ENCODE results near the gene CD48. TPM values are rescaled to one million over a fixed set of nuclear protein-coding genes. Genes with fewer than 3 reads are reported as not detected.

The CD48 gene
- not detected in 2 replicates for total RNA-seq (2014; rRNA removed; shearing (Covaris generic))

- H3K4me3 ChIP-seq: no peak within 1 kb of the TSS
- H3K27ac ChIP-seq: no peak within 1 kb of the TSS
- 0 out of 2 replicates have a peak, but pooled peaks cover under 1% of the 10 kb centered on the region for H3K27me3 ChIP-seq
- no peaks in the 10 kb centered on the region for H3K4me1 ChIP-seq
- no peaks in the 10 kb centered on the region for H3K36me3 ChIP-seq
- no peaks in the 10 kb centered on the region for H3K9me3 ChIP-seq (replicated peaks)
- no peak for DNase-seq
Observed at GRCh38 chr1:160711602-160712311, at the start of gene CD48. Gene CD48 (minus strand): TSS chr1:160711822. CDS start chr1:160711763, 59 bp downstream.

DNA sequence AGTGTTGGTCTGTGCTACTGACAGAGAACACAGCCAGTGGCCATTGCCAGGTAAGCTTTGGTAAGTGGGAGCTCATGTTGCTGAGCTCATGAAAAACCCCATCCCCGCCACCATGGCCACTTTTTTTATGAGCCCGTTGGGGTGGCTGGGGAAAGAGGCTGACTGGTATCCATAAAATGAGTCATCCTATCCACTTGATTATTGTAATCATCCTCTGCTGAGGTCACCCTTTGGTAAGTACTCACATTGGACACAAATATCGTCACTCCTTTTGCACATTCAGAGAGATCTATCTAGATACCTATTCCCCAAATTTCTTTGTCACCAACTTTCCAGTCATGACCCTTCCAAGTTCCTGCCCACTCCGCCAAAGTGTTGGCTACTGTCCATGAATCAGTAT lies 49.4 kb upstream of the CD48 start:
- DNase-seq: no peak

GRCh38 chr1:160759740-160760139 lies 48.1 kb upstream of the CD48 start:
- Histone ChIP-seq H3K36me3 (no peaks in the 10 kb centered on the region), H3K27me3 (no peaks in the 10 kb centered on the region), H3K4me1 (no peaks in the 10 kb centered on the region), H3K4me3 (no peak overlapping the region), H3K27ac (no peak overlapping the region), H3K9me3 (replicated peaks) (no peaks in the 10 kb centered on the region)
- no peak for DNase-seq

More for the DNA sequence above, 49.4 kb upstream of the CD48 start:
- H3K4me1 ChIP-seq: no peaks in the 10 kb centered on the region
- no peaks in the 10 kb centered on the region for H3K27me3 ChIP-seq
- no peak overlapping the region for H3K27ac ChIP-seq
- H3K4me3 ChIP-seq: no peak overlapping the region
- no peaks in the 10 kb centered on the region for H3K9me3 ChIP-seq (replicated peaks)
- H3K36me3 ChIP-seq: no peaks in the 10 kb centered on the region

- Histone ChIP-seq H3K4me3 (no peak overlapping the region), H3K9me3 (replicated peaks) (no peaks in the 10 kb centered on the region), H3K4me1 (no peaks in the 10 kb centered on the region), H3K27ac (no peak overlapping the region), H3K27me3 (no peaks in the 10 kb centered on the region), H3K36me3 (no peaks in the 10 kb centered on the region)
- DNase-seq: no peak
Observed at GRCh38 chr1:160758521-160758920, 46.9 kb upstream of the CD48 start.

DNA sequence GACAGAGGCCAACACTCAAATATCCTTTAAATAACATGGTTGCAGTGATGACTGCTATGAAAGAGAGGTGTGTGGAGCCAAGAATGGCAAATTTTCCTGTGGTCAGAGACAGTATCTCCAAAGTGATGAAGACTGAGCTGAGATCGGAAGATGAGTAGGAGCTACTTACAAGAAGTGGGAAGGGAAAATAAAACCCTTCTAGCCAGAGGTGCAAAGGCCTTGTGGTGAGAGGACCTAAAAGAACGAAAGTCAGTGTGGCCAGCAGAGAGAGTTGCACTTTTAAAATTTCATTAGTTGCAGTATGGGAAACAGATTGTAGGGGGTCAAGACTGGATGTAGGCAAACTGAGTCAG lies 45.2 kb upstream of the CD48 start:
- no peak for DNase-seq
- Histone ChIP-seq H3K4me3 (no peak overlapping the region), H3K27ac (no peak overlapping the region), H3K4me1 (no peaks in the 10 kb centered on the region), H3K9me3 (replicated peaks) (no peaks in the 10 kb centered on the region), H3K36me3 (no peaks in the 10 kb centered on the region), H3K27me3 (no peaks in the 10 kb centered on the region)

GRCh38 chr1:160755911-160756848 lies 44.6 kb upstream of the CD48 start:
- H3K9me3 ChIP-seq (replicated peaks): no peaks in the 10 kb centered on the region
- no peak for DNase-seq
- H3K4me3 ChIP-seq: no peak overlapping the region
- H3K27me3 ChIP-seq: no peaks in the 10 kb centered on the region
- H3K4me1 ChIP-seq: no peaks in the 10 kb centered on the region
- H3K36me3 ChIP-seq: no peaks in the 10 kb centered on the region
- no peak overlapping the region for H3K27ac ChIP-seq

- Histone ChIP-seq H3K27ac (no peak overlapping the region), H3K36me3 (no peaks in the 10 kb centered on the region), H3K9me3 (replicated peaks) (no peaks in the 10 kb centered on the region), H3K27me3 (no peaks in the 10 kb centered on the region), H3K4me3 (no peak overlapping the region), H3K4me1 (no peaks in the 10 kb centered on the region)
- no peak for DNase-seq
Observed at GRCh38 chr1:160755461-160755860, 43.8 kb upstream of the CD48 start.

DNA sequence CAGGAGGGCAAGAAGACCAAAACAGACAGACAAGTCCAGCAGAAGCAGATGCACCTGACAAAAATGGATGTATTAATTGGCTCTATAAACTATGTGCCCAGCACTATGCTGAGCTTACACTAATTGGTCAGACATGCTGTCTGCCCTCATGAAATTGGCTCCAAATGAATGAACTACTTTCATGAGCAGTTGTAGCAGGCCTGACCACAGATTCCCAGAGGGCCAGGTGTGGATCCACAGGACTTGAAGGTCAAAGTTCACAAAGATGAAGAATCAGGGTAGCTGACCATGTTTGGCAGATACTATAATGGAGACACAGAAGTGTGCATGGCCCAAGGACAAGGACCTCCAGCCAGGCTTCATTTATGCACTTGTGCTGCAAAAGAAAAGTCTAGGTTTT lies 42.0 kb upstream of the CD48 start:
- Histone ChIP-seq H3K27ac (no peak overlapping the region), H3K4me3 (no peak overlapping the region), H3K27me3 (no peaks in the 10 kb centered on the region), H3K9me3 (replicated peaks) (no peaks in the 10 kb centered on the region), H3K36me3 (no peaks in the 10 kb centered on the region), H3K4me1 (no peaks in the 10 kb centered on the region)
- DNase-seq: no peak

GRCh38 chr1:160752924-160753323 lies 41.3 kb upstream of the CD48 start:
- no peaks in the 10 kb centered on the region for H3K9me3 ChIP-seq (replicated peaks)
- no peak overlapping the region for H3K27ac ChIP-seq
- no peaks in the 10 kb centered on the region for H3K27me3 ChIP-seq
- H3K36me3 ChIP-seq: no peaks in the 10 kb centered on the region
- no peak for DNase-seq
- H3K4me3 ChIP-seq: no peak overlapping the region
- H3K4me1 ChIP-seq: no peaks in the 10 kb centered on the region

DNA sequence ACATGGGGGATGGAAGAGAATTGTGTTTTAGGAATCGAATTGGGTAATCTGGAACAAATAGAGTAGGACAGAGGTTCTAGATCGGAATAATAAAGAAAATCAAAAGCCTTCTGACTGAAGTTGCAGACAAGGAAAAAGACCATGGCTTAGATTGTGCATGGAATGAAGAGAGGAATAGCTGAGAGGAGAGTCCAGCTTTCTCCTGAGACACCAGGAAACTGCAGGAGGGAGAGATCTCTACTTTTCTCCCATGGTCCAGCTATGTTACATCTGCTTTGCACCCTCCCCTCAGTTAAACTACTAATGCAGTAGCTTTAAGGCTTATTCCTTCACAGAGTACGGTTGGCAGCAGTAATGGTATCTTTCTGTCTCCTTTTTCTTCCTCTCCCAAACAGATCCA lies 40.8 kb upstream of the CD48 start:
- H3K9me3 ChIP-seq (replicated peaks): no peaks in the 10 kb centered on the region
- H3K27me3 ChIP-seq: no peaks in the 10 kb centered on the region
- H3K27ac ChIP-seq: no peak overlapping the region
- no peaks in the 10 kb centered on the region for H3K36me3 ChIP-seq
- no peak for DNase-seq
- H3K4me1 ChIP-seq: no peaks in the 10 kb centered on the region
- no peak overlapping the region for H3K4me3 ChIP-seq

DNA sequence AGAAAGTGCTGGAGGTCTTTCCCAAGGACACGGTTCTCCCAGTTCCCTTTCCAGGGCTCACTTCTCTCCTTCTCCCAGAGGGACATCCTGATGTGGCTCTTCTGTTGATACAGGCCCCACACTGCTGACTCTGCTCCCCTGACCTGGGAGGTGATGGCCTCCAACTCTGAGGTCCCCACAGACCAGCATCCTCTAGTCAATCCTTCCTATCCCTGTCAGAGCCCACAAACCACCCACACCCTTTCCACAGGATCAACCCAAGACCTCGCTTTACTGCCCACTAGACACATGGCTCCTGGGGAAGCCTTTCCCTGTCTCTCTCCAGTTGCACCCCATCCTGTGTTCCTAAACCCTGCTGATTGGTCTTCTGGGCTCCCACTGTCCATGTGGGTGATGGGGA lies 39.0 kb upstream of the CD48 start:
- H3K27ac ChIP-seq: no peak overlapping the region
- no peaks in the 10 kb centered on the region for H3K4me1 ChIP-seq
- DNase-seq: no peak
- H3K9me3 ChIP-seq (replicated peaks): no peaks in the 10 kb centered on the region
- H3K27me3 ChIP-seq: no peaks in the 10 kb centered on the region
- H3K4me3 ChIP-seq: no peak overlapping the region
- no peaks in the 10 kb centered on the region for H3K36me3 ChIP-seq

DNA sequence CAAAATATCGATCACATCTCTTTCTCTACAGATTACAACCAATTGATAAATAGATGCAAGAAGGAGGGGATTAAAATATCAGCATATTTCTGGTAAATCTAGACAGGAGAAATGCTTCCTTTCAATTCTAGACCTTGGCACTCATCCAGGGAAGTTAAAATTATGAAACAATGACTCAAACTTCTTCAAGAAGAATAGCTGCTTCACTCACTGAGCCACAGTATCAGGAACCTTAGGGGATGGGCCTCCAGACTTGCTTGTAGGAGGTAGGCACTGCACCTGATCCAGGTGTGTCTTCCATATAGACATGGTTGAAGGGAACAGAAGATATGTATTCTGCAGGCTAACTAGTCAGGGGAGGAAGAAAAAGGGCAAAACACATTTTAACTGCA lies 37.3 kb upstream of the CD48 start:
- Histone ChIP-seq H3K27ac (no peak overlapping the region), H3K4me1 (0 out of 2 replicates have a peak, but pooled peaks cover 3% of the 10 kb centered on the region), H3K36me3 (no peaks in the 10 kb centered on the region), H3K9me3 (replicated peaks) (no peaks in the 10 kb centered on the region), H3K27me3 (no peaks in the 10 kb centered on the region), H3K4me3 (no peak overlapping the region)
- DNase-seq: no peak

GRCh38 chr1:160748181-160748877 lies 36.7 kb upstream of the CD48 start:
- Histone ChIP-seq H3K4me3 (no peak overlapping the region), H3K4me1 (peaks cover 6% of the 10 kb centered on the region; the same call in 1 of the 2 replicates), H3K9me3 (replicated peaks) (no peaks in the 10 kb centered on the region), H3K27me3 (no peaks in the 10 kb centered on the region), H3K36me3 (no peaks in the 10 kb centered on the region), H3K27ac (no peak overlapping the region)
- DNase-seq: peak in 1 of 2 experiments; percentile 6

DNA sequence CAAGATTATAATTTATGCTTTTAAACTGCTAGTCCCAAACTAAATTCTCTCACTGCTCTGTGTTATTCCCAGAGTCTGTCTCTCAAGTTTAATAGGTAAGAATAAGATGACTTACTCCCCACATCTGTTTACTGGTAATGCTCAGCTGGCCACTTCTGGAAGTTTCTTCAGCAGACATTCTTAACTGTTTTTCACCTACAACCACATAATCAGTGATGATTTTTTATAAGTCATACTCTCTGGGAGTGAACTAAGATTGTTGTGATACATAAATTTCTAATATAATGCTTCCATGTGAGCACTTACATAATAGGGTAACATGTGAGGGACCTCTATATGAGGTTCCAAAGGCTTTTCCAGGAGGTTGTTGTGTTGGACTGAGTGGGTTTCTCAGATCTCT lies 36.1 kb upstream of the CD48 start:
- H3K9me3 ChIP-seq (replicated peaks): no peaks in the 10 kb centered on the region
- no peak for DNase-seq
- H3K27me3 ChIP-seq: no peaks in the 10 kb centered on the region
- H3K4me1 ChIP-seq: peaks cover 10% of the 10 kb centered on the region
- no peaks in the 10 kb centered on the region for H3K36me3 ChIP-seq
- H3K27ac ChIP-seq: no peak overlapping the region
- H3K4me3 ChIP-seq: no peak overlapping the region

Measured in SJCRH30 (cell line).